ENCODE measurements around the gene FDPS.
A peak's percentile ranks its signal among the peaks of the same experiment; 100 is the strongest.

Gene FDPS

DNA sequence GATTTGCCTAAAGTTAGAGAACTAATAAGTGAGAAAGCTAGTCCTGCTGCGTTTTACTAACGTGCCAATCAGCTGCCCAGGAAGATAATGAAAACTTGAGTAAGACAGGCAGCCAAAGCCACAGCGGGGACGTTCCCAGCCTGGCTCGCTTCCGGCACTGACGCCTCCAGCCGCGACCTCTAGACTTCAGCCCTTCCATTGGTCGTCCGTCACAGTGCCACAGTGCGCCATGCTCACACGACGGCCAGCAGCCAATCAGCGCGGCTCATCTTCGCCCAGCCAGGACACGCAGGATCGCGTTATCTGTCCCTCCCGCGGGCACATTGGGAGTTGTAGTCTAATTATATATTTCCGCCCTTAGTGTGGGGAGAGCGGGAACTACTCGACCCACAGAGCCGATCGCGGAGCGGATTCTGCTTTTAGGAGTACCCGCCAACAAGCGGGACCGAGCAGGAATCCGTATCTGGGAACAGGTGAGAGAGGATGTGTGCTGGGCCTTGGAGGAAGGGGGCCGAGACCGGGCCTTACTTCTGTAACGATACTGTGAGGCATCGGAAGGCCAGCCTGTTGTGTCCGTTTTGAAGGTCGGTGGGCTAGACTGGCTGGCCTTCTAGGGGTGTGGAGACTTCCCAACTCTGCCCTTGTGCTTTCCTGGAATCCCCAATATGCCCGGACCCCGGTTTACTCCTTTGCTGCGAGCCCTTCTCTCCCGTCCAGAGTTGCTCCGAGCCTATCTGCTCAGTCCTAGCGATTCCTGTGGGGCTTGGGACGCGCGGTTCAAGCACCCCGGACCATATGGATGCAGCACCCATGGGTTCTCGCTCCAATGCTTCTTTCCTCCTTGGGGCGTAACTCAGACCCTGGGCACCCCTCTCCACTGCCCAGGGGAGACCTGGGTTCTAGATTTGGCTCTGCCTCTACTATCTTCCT lies at the start of gene FDPS:
TSS of gene FDPS (plus strand) at position 374 of the 930 bp plus-strand sequence. CDS start 924 bp downstream, outside the sequence.
- peak; percentile 92 to 100 (median 99) for DNase-seq

- no peak for DNase-seq
These were observed 48.4 kb upstream of the FDPS start for GRCh38 chr1:155260276-155260675.

- no peak for DNase-seq
These were observed 47.2 kb upstream of the FDPS start for GRCh38 chr1:155261493-155261851.

- peak; percentile 68 to 99 (median 96) for DNase-seq
These were observed 46.6 kb upstream of the FDPS start, which contains the start of gene SCAMP3 for GRCh38 chr1:155261852-155262673. SCAMP3 (minus strand) TSS chr1:155262360; CDS start chr1:155262151, 209 bp downstream.

- no peak for DNase-seq
These were observed 45.6 kb upstream of the FDPS start for GRCh38 chr1:155263067-155263466.

GRCh38 chr1:155266553-155266952 lies 42.1 kb upstream of the FDPS start:
- no peak for DNase-seq

GRCh38 chr1:155267373-155267772 lies 41.3 kb upstream of the FDPS start:
- DNase-seq: no peak

GRCh38 chr1:155268630-155269029 lies 40.0 kb upstream of the FDPS start:
- DNase-seq: no peak

GRCh38 chr1:155269381-155269780 lies 39.3 kb upstream of the FDPS start:
- DNase-seq: no peak

DNA sequence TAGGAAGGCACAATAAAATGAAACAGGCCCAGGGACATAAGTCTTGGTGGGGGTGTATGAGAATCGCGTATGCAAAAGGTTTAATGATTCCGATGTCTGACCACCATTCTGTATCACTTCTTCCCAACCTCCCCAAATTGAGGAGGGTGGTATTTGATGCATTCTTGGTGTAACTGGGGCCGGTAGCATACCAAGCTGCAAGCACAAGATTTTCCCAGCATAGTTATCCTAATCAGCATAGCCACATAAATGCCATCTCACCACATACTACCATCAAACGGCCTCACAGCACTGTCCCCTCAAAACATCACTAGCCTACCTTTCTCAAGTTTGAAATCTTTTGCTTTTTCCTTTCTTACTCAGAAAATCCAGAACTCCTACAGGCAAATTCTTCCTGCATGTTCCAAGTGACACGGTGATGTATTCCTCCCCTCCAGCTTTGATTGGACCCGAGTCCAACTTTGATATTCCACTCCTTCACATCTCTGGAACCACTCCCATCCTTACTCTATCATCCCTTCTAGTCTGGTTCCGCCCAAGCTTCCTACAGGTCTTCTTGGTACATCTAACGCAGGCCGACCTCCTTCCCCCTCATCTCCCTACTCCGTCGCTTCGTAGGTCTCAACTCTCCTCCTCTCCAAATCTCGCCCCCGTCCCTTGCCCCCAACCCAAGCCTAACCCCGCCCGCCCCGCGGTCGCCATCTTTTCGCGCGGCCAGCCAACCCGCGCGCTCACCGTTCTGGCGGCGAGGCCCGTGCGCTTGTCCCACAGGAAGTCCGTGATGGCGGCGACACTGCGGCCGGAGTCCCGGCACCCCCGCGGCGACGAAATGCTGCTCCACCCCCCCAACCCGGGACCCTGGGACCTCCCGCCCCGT lies 36.0 kb upstream of the FDPS start:
- peak in 13 of 58 donors; percentile 55 to 81 (median 73) for DNase-seq

- DNase-seq: peak; percentile 34 to 96 (median 88)
These were observed 35.1 kb upstream of the FDPS start, which contains the start of gene CLK2 for GRCh38 chr1:155273343-155274245. CLK2 (minus strand) TSS chr1:155273504; CDS start chr1:155270977, 2,527 bp downstream.

DNA sequence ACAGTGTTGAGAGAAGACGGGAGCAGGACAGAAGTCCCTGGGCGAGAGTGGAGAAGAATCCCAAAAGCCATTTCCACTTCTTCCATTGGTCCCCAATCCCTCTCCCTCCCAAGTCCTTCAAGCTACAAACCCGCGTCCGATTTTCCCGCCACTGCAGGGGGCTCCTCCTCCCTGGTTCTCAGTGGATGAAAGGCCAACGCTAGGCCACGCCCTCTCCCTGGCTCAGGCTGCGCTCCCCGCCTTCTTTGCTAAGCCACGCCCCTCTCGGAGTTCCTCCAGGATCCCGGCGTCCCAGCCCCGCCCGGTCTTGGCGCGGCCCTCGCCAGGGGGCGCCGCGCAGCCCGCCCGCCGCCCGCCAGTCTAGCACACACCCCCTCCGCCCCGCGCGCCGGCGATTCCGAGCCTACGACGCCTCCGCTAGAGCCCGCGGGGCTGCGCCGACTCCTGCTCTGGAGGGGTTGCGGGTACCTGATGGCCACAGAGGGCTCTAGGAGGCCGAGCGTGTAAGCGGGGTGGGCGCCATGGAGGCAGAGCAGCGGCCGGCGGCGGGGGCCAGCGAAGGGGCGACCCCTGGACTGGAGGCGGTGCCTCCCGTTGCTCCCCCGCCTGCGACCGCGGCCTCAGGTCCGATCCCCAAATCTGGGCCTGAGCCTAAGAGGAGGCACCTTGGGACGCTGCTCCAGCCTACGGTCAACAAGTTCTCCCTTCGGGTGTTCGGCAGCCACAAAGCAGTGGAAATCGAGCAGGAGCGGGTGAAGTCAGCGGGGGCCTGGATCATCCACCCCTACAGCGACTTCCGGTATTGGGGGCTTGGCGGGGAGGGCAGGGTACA lies 31.4 kb upstream of the FDPS start, which contains the start of gene HCN3:
TSS of gene HCN3 (plus strand) at position 394 of the 832 bp plus-strand sequence. CDS start at position 522, 128 bp downstream.
- DNase-seq: peak; percentile 54 to 99 (median 94)

DNA sequence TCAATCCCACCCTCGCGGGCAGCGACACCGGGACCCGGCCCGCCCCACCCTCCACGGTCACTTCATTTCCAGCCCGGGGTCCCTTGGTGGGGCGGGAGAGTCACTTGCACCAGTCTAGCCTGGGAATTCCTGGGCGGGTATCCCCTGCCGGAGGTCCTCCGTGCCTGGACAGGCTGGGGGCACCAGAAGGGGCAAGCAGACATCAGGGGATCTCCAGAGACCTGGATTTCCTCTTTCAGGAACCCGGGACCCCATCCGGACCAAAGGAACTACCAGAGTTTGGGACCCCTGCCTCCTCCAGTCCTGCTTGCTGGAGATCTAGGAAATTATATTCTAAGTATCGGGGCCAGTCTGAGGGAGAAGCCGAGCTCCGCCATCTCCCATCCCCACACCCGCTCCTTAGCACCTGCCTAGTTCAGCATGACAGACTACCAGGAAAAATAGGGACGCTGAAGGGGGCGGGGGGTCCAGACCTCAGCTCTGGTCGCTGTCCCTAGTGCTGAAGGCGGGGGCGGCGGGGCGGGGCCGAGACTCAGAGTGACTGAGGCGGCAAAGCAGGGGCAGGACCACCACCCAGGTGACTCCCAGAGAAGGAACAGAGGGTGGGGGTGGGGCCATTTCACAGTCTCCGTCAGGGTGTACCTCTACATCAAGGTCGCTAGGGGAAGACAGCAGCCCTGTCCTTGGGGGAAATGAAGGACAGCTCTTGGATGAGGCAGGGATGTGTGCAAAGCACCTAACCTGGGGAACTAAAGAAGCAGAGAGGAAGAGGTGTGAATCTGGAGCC lies 30.6 kb upstream of the FDPS start:
- DNase-seq: peak in 23 of 58 donors; percentile 7 to 55 (median 31)

DNA sequence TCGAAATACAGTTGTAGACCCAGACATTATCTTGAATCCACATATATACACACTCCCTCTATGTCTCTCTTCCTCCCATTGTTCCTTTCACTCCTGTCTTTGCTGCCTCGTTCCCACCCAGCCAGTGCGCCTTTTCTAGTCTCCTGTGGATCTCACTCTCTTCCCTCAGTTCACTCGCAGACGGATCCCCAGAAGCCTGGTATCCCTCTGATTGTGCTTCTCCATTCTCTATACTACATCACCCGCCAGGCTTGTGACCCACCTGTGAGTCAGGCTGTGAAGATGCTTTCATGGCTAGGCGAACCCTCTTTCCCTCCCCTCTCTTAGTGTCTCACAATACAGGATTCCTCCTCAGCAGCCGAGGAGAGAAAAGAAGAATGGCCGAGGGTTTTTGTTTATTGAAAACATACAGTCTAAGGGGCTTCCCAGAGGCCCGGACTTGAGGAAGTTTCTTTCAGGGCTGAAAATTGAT lies 29.9 kb upstream of the FDPS start:
- DNase-seq: peak in 5 of 58 donors; percentile 15 to 43 (median 22)

GRCh38 chr1:155279268-155279667 lies 29.4 kb upstream of the FDPS start:
- DNase-seq: peak in 3 of 58 donors; percentile 1 to 15 (median 15)

DNA sequence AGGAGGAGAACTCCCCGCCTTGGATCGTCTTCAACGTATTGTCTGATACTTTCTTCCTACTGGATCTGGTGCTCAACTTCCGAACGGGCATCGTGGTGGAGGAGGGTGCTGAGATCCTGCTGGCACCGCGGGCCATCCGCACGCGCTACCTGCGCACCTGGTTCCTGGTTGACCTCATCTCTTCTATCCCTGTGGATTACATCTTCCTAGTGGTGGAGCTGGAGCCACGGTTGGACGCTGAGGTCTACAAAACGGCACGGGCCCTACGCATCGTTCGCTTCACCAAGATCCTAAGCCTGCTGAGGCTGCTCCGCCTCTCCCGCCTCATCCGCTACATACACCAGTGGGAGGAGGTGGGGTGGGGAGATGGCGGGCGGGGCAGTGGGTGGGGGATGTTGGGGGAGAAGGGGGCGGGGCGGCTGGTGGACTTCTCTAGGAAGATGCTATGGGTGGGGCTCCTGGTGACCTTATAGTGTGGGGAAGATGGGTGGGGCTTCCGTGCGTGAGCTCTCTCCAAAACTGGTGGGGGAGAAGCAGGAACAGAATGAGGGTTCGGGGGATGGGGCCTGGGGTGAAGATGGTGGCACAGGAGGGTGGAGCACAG lies 26.1 kb upstream of the FDPS start:
- no peak for DNase-seq

DNA sequence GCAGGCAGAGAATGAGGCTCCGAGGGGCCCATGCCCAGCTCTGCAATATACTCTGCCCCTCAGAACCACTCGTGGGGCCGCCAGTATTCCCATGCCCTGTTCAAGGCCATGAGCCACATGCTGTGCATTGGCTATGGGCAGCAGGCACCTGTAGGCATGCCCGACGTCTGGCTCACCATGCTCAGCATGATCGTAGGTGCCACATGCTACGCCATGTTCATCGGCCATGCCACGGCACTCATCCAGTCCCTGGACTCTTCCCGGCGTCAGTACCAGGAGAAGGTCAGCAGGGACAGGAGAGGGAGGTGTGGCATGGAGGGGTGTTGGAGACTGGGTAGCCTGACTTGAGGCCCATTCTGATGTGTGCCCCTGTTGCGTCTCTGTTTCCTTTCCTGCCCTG lies 24.2 kb upstream of the FDPS start:
- no peak for DNase-seq
